Activated CD4-positive, alpha-beta T cell treated with anti-CD3 and anti-CD28 coated beads for 24 hours (primary cell): Measurements from ENCODE around the gene GVQW3.
A peak's percentile ranks its signal among the peaks of the same experiment; 100 is the strongest.

Experiments
- DNase-seq, 2 donors: peaks; one replicate each; pipeline ENCODE4 v3.0.0-alpha.2; 2020; ENCODE audit warnings: low read depth in 2 of 2

The GVQW3 gene

DNA sequence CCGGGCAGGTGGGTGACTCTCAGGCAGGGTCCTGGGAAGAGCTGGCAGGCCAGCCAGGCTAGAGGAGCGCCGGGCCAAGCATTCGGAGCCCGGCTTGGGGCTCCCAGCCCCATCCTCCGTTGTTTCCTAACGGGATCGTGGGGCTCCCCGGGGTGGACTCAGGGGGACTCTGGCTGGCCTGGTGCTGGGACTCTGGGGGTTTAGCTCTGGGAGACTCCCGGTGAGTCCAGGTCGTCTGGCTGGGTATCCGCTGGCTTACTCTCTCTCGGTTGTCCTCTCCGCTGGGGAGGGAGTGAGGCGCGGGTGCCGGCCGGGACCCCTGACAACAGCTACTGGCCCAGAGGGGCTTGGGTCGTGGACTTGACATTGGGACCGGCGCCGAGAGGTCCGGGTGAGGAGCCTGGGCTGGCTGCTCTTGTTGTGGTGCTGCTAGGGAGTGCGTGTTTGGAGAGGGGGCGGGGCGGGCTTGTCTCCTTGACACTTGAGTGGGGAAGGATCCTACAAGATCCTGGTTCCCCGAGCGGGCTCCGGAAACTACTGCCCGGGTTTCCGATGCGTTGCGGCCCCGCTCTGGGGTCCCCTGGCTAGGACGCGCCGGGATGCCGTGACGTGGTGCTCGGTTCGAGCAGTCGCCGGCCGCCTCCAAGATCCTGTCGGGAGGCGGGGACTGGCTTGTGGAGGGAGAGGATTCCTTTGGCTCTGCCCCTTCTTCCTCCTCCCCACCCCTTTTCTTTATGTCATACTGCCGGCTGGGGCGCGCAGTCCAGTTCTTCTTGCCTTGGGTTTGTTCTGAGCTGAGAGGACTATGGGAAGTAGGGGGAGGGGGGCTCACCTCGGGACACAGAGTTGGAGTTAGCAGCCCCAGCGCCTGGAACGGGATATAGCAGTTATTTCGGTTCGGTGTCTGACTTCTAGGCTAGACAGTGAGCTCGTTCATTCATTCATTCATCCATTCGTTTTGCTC is 64.3 kb downstream of the GVQW3 start:
- peak; percentile 29 to 41 for DNase-seq

DNA sequence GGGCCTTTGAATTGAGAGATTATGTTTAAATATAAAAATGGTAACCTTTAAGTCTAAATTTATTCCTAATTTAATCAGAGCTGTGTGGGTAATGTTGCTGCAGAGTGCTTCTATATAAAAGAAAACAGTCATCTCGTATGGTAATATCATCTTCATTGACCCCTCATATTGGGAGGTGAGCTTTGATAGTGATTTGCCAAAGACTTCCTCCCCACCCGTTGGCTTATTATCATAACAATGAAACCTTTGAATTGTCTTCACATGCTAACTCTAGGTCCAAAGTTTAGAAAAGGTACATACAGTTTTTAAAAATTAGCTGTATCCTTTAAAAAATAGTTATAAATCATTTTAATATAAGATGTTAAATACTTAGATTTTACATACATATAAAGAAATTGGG is 67.4 kb downstream of the GVQW3 start:
- no peak for DNase-seq

DNA sequence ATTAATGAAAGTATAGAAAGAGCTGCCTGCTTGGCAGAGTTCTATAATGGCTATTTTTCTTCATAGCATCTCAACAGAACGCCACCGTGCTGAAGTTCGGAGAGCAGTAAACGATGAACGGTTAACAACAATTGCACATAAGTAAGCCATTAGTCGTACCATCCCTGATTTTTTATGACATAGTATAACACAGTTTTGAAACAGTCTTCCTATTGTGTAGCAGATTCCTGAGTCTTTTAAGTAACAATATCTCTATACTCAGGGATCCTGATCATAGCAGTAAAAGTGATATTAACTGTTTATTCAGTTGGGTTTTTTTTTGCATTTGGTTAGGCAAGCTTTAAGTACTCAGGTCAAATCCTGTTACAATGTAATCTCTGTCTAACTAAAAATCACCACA is 72.1 kb downstream of the GVQW3 start:
- DNase-seq = no peak

DNA sequence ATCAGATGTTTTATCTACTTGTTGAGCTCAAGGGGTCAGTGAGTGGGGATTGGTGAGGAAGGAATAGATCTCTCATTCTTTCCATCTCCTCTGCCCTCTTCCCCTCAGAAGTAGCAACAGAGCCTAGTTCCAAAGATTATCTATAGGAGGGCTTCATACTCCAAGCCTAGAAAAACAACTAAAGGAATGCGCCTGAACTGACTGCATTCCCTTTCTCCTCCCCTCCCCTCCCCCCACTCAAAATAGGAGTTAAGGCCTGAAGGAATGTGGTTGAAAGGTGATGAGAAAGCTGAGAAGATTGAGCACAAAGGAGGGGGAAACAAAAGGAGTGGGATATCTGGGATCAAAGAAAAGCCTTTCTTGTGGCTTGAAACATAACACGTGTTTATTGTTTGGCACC is 74.2 kb downstream of the GVQW3 start:
- DNase-seq = no peak

DNA sequence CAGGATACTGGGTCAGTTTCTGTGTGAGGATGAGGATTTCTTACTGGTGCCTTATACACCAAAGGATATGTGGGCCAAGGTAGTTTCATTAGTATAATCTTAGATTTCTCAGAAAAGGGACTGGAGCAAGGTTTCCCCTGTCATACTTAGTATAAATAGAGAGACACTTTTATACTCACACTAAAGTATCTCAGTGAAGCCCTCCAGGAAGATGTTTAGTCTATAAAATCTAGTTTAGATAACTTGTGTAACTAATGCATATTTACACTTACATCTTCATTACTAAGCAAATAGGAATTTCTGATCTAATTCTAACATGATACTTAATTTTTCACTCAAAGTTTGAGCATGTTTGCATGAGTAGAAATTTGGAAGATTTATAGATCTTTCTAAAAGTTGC is 74.8 kb downstream of the GVQW3 start:
- no peak for DNase-seq

DNA sequence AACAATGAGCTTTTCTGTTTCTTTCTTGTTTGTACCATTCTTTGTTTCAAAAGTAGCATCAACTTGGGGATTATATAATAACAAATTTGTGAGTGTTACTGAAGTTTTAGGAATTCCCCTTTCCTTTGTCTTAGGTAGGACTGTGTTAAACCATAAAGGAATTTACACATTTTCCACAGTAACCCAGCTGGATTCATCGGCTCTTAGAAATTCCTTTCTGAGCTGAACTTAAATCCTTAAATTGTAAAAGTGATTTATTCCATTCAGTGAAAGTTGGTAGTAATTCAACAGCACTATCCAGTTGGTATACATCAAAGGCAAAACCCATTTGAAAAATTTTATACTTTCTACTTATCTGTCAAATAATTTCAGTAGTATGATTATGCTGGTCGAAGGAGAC is 75.4 kb downstream of the GVQW3 start:
- no peak for DNase-seq
